ENCODE results near the gene MTG1.
A peak's percentile ranks its signal among the peaks of the same experiment; 100 is the strongest.
"Not testable (repeated sequence)": the region's sequence is repeated elsewhere in the genome, so short reads cannot be mapped to it uniquely, and the experiment has no call there.

MTG1 gene

DNA sequence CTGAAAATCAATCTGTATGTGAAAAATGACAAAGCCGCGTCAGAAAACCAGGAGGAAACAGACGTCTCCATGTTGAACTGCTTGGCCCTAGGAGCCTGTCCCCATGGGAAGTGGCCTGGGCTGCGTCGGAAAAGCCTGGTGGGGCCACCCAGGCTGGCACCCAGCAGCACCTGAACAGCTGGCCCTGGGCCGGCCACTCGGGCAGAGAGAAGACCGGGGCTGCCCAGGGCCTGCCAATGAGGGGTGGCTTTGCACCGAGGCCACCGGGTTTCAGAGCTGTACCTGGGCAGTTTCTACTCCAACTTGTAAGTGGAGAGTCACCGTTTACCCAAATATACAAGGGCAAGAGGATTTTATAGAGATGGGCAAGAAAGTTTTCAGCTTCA is 35.0 kb upstream of the MTG1 start:
- no peak for DNase-seq

DNA sequence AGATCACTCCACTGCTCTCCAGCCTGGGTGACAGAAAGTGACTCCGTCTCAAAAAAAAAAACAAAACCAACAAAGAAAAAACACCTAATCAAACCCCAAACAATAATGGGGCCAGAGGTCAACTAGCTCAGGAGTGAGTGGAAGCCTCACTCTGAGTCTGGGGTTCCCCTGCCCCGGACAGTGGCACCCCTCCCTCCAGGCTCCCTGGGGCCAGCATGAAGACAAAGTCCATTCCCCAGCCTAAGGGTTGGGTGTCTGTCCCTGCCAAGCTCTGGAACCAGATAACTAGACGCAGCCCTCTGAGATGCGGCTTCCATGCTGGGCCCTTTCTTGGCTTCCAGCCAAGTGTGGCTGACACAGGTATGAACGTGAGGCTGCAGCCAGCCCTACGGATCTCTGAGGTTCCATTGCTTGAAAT is 34.4 kb upstream of the MTG1 start:
- DNase-seq: peak in 1 of 14 donors; percentile 33

DNA sequence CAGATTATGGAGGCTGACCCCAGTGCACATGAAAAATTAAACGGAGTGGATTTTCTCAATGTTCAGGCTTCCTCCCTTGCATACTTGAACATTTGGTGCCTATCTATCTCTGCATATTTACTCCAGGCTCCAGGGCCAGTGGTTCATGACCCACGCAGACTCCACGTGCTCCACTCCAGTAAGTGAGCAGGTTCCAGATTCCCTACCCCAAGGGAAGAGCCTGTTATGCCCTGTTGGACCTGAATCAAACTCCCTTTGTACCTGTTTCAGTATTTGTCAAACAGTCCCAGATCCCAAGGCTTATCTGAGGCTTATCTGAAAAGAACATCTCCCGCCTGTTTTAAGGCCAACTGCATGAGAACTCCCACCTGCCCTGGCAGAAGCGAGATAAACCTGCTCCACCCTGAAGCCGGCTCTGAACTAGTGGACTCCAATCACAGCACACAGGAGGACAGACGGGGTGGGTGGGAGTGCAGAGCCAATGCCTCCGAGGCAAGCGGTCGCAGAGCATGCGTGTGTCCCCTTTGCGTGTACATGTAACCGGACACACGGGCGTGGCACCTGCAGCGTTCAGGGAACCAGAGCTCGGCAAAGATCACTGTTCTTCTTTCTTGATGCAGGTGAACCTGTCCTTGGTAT is 33.9 kb upstream of the MTG1 start:
- no peak for DNase-seq

DNA sequence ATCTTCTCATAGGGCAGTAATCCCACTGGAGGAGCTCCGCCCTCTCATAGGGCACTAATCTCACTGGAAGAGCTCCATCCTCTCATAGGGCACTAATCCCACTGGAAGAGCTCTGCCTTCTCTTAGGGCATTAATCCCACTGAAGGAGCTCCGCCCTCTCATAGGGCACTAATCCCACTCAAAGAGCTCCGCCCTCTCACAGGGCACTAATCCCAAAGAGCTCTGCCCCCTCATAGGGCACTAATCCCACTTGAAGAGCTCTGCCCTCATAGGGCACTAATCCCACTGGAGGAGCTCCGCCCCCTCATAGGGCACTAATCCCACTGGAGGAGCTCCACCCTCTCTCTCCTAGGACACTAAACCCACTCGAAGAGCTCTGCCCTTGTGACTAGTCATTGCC is 32.7 kb upstream of the MTG1 start:
- DNase-seq: no peak

GRCh38 chr10:133361773-133362441 is 32.0 kb upstream of the MTG1 start:
- no peak for DNase-seq

DNA sequence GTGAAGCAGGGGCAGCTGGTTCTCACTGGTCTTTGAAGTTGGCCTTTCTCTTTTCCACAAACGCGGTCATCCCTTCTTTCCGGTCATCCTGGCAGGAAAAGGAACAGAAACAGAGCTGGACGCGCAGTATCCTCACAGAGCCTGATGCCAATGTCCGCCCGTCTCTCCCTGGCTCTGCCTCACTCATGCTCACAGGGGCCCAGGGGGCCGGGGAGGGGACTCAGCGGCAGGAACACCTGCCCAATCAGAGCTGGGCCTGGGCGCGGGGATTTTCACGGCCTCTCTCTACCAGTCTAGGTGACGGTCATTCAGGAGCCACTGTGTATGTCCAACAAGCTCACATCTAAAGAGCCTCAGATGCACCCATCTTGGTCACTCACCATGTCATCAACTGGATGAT is 31.1 kb upstream of the MTG1 start:
- no peak for DNase-seq

GRCh38 chr10:133364645-133365431 is 29.1 kb upstream of the MTG1 start:
- DNase-seq: peak in 1 of 14 donors; percentile 82

- peak in 1 of 14 donors; percentile 82 for DNase-seq
Measured at GRCh38 chr10:133365461-133366129, 28.4 kb upstream of the MTG1 start.

DNA sequence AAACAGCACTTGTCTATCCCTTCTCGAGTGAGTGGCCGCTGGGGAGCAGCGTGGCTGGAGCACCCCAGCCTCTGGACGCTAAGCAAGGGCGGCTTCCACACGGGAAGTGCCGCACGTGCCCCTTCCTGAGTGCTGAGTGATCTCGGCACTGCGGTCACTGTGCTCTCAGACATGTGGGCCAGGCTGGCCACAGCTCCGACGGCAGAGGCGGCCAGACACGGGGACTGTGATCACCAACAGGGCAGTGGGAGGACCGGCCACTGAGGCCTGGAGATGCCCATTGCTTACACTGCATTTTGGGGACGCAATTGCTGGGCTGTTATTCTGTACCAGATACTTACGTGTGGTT is 27.9 kb upstream of the MTG1 start:
- no peak for DNase-seq

GRCh38 chr10:133366751-133367150 is 27.2 kb upstream of the MTG1 start:
- no peak for DNase-seq

GRCh38 chr10:133367461-133367860 is 26.5 kb upstream of the MTG1 start:
- not testable (repeated sequence) for DNase-seq

DNA sequence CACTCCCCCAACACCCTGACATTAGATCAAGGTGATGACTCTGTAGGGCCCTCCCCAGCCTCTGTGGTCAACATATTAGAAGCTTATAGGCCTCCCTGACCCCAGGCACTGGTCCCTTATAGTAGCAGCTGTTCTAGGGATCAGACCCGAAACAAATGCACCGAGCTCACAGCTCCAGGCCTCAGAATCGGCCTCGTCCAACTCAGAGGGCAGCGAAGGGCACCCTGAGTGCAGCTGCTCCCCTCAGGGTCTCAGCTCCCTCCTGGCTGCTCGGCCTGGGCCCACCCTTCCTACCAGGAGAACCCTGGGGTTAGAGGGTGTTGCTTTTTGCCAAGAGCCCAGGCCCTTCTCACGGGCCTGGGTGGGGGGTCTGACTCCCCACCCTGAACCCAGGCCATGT is 25.8 kb upstream of the MTG1 start:
- no peak for DNase-seq

- no peak for DNase-seq
Measured at GRCh38 chr10:133370030-133370786, 23.7 kb upstream of the MTG1 start.

- no peak for DNase-seq
Measured at GRCh38 chr10:133372507-133372906, 21.4 kb upstream of the MTG1 start.

DNA sequence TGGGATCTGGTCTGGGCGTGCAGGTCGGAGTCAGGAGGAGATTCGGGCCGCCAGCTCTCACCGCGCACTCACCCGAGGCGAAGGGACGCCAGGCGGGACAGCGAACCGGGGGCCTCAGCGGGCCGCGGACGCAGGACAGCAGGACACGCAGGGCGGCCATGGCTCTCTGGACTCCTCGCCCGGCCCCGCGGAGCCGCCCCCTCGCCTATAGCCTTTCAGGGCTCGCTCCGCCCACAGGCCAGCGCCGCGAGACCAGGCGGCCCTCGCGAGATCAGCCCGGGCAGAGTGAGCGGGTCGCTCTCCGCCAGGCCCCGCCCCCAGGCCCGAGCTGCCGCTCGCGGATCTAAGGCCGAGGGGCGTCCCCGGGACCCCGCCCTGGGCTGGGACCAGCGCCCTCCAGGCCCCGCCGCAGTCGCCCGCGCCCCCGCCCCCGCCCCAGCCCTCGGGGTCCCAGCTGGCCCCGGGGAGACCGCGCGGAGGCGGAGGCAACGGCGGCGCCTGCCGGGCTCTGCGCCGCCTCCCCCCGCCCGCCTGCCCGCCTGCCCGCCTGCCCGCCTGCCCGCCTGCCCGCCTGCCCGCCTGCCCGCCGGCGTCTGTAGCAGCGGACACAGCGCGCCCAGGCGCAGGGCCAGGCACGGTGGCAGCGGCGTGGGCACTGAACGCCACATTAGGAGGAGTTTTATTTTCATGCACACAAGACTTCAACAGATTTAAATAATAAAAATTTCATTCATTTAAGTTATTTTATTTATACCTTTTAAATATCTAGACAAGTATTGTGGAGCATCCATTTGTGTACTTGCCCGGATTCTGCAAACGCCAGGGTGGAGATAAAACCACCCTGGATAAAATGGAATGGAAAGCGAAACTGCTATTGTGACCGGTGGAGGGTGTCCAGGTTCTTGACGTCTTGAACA is 20.5 kb upstream of the MTG1 start, which contains the start of gene ECHS1:
Gene ECHS1 (minus strand): TSS at position 181 of the 917 bp plus-strand sequence. CDS start 21 bp downstream, at position 160.
- peak; percentile 20 to 91 (median 84) for DNase-seq

- no peak for DNase-seq
Measured at GRCh38 chr10:133375357-133376115, 18.4 kb upstream of the MTG1 start.

DNA sequence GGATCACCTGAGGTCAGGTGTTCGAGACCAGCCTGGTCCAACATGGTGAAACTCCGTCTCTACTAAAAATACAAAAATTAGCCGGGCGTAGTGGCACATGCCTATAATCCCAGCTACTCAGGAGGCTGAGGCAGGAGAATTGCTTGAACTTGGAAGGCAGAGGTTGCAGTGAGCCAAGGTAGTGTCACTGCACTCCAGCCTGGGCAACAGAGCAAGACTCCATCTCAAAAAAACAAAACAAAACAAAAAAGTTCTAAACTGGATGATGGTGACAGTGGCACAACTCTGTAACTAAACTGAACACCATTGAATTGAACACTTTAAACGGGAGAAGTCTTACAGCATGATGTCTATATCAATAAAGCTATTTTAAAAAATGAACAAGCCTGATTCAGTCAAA is 17.8 kb upstream of the MTG1 start:
- DNase-seq: not testable (repeated sequence)

DNA sequence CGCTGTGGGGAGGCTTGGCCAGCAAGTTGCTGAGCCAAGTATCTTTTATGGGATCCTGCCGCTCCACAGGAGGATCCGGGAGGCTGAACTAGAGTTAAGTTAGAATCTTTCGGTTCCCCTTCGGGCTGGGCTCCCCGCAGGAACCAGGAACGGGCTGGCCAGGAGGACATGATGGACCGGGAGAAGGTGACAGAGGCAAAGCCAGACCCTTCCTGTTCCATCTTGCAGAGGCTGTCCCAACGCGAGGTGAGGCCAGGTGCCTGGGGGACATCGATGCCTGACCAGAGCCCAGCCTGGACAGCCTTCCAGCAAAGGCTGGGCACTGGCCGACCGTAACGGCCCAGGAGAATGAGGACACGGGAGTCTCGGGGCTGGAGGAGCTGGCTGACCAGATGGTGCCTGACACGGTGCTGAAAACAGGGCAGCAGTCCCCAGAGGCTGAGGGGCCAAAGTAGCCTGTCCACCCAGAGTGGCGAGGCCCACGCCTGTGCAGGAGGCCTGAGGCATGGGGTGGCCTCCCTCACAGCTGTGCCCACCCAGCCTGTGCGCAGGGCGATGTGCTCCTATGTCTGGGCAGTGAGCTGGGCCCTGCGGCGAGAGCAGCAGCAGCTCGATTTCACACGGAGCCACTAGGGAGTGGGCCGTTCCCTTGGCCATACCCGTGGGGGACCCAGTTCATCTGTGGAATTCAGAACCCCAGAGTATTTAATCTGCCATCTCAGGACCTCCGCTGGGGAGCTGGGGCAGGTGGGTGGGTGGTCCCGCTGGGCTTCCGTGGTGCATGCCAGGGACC is 16.7 kb upstream of the MTG1 start:
- DNase-seq: no peak

DNA sequence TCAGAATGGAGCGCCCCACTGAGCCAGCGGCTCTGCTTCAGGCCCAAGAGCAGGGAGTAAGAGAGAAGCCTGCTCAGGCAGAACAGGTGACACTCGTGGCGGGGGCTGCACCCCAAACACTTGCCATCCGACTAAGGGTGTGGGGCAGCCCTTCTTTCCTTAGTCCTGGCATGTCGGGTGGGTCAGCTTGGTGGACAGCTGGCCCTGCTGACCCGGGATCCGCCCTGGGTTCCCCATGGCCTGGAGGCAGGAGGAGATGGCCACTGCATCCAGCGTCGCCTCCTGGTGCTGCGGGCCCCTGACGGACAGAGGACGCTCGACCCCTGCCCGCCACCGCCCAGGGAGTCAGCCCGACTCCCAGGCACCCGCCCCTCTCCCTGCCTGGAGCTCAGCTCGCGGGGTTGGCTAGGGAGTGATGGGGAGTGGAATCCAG is 16.1 kb upstream of the MTG1 start:
- no peak for DNase-seq
